NCI-H187 treated with DMSO at 0.1 percent for 48 hours (cell line): ENCODE results near the gene FGG.

ENCODE experiments used
- DNase-seq: peaks from one replicate; lab custom pipeline; 2025; lab: John Stamatoyannopoulos, UW

FGG gene

GRCh38 chr4:154585369-154586018, 27.0 kb downstream of the FGG start:
- DNase-seq, result no peak

GRCh38 chr4:154584259-154584658, 28.2 kb downstream of the FGG start:
- DNase-seq, result no peak

- DNase-seq, result no peak
Measured at GRCh38 chr4:154583677-154584076, 28.8 kb downstream of the FGG start.

- no peak for DNase-seq
Measured at GRCh38 chr4:154583230-154583629, 29.2 kb downstream of the FGG start.

GRCh38 chr4:154582723-154583122, 29.7 kb downstream of the FGG start:
- DNase-seq, result no peak

GRCh38 chr4:154579927-154580326, 32.5 kb downstream of the FGG start:
- DNase-seq, result no peak

GRCh38 chr4:154578919-154579318, 33.5 kb downstream of the FGG start:
- DNase-seq, result no peak

GRCh38 chr4:154577324-154577723, 35.1 kb downstream of the FGG start:
- no peak for DNase-seq

- no peak for DNase-seq
Measured at GRCh38 chr4:154574311-154574710, 38.1 kb downstream of the FGG start.

GRCh38 chr4:154573190-154573870, 39.1 kb downstream of the FGG start:
- DNase-seq, result no peak

GRCh38 chr4:154569584-154569983, 42.9 kb downstream of the FGG start:
- no peak for DNase-seq

GRCh38 chr4:154569028-154569427, 43.4 kb downstream of the FGG start:
- no peak for DNase-seq

GRCh38 chr4:154566639-154567204, 45.7 kb downstream of the FGG start:
- DNase-seq, result no peak

- DNase-seq, result no peak
Measured at GRCh38 chr4:154565704-154566103, 46.8 kb downstream of the FGG start.

GRCh38 chr4:154564311-154564710, 48.1 kb downstream of the FGG start:
- DNase-seq, result no peak

GRCh38 chr4:154562697-154563254, 49.7 kb downstream of the FGG start, which contains the start of gene FGB:
Gene FGB, plus strand, starts transcription at chr4:154563011. Its CDS starts 8 bp downstream, at chr4:154563019.
- no peak for DNase-seq

GRCh38 chr4:154560824-154561231, 51.6 kb downstream of the FGG start:
- no peak for DNase-seq

- no peak for DNase-seq
Measured at GRCh38 chr4:154560419-154560801, 52.0 kb downstream of the FGG start.

- no peak for DNase-seq
Measured at GRCh38 chr4:154559494-154560418, 52.7 kb downstream of the FGG start.

GRCh38 chr4:154559141-154559493, 53.3 kb downstream of the FGG start:
- DNase-seq, result no peak
